Kidney (tissue), 14 donors: Measurements from ENCODE around the gene C6orf120. TPM values are rescaled to one million over a fixed set of nuclear protein-coding genes. Genes with fewer than 3 reads are reported as not detected.

Experiments used
- DNase-seq, 5 donors: peaks; one replicate each; pipeline ENCODE4 v3.0.0-alpha.2; 2013 to 2020
- FAIRE-seq: peaks from 2 replicates; lab custom pipeline; 2012; peaks lifted over from hg19 to GRCh38; lab: Jason Lieb, UNC
- H3K27ac ChIP-seq, 2 donors: one replicate each; pipeline ENCODE4 v1.7.0; 2013; ENCODE audit warnings: low read depth in 2 of 2, low read length in 2 of 2, inconsistent platforms in 1 of 2
- H3K27me3 ChIP-seq: one replicate; pipeline ENCODE4 v1.7.1; 2013; ENCODE audit warnings: low read length, inconsistent platforms; ENCODE audit not compliant: control insufficient read depth, insufficient read depth
- H3K36me3 ChIP-seq, 3 donors: one replicate each; pipeline versions ENCODE4 v1.7.0 to v1.7.1; 2013; ENCODE audit warnings: low read length in 3 of 3, control low read depth in 1 of 3, inconsistent platforms in 1 of 3; ENCODE audit not compliant: insufficient read depth in 3 of 3, control insufficient read depth in 2 of 3
- H3K4me1 ChIP-seq, 3 donors: one replicate each; pipeline versions ENCODE4 v1.7.0 to v1.7.1; 2013; ENCODE audit warnings: low read length in 3 of 3, inconsistent platforms in 1 of 3, low read depth in 1 of 3; ENCODE audit not compliant: control insufficient read depth in 2 of 3, insufficient read depth in 2 of 3
- H3K4me3 ChIP-seq, 3 donors: one replicate each; pipeline versions ENCODE4 v1.7.0 to v1.8.1; 2013; ENCODE audit warnings: low read length in 3 of 3, control low read depth in 1 of 3, inconsistent platforms in 1 of 3
- H3K9ac ChIP-seq, 3 donors: one replicate each; pipeline versions ENCODE4 v1.7.0 to v1.7.1; 2013; ENCODE audit warnings: low read length in 3 of 3, control low read depth in 1 of 3, inconsistent platforms in 1 of 3
- H3K9me3 ChIP-seq, 3 donors: one replicate each; pipeline versions ENCODE4 v1.7.0 to v1.7.1; 2013; ENCODE audit warnings: low read length in 3 of 3, control low read depth in 1 of 3, inconsistent platforms in 1 of 3; ENCODE audit not compliant: control insufficient read depth in 2 of 3, insufficient read depth in 1 of 3
- intact Hi-C: fragments of 100-400 bp; cut with DNase I; formaldehyde crosslinking; loops from one replicate; pipeline ENCODE4 v1.11.1; 2022
- polyA plus RNA-seq: library from polyadenylated mRNA; stranded (reverse); fragments of 350-450 nt; fragmentation: Illumina TruSeq; extraction: RNeasy Lipid Tissue Mini Kit (QIAGEN cat#74804); gene quantifications from one replicate; pipeline ENCODE4 v1.2.3, GENCODE V29; 2014; ENCODE audit warnings: low read depth, low replicate concordance; ENCODE audit not compliant: insufficient read depth
- total RNA-seq: library from RNA; stranded (reverse); fragmentation: NEBNext Ultra II Directional; extraction: Animal tissue kit (Norgen Biotek cat#: 25700); gene quantifications from one replicate; pipeline ENCODE4 v1.2.1, GENCODE V29; 2021
- TF ChIP-seq, protein P1 (sequence below): IDR thresholded peaks from 3 replicates; pipeline ENCODE4 v1.5.1; 2012; ENCODE audit warnings: mild to moderate bottlenecking, moderate library complexity, borderline replicate concordance; ENCODE audit not compliant: insufficient read depth; ENCODE audit errors: extremely low read depth
- donor health status: control.
- donor health status: control.
- donor health status: control.
- donor health status: control.
- donor health status: control.
- donor health status: DM: yes; HTN: yes; CAD: no.
- donor health status: Normal renal cell carcinoma (clear cell type).

The C6orf120 gene
- total and polyA plus RNA-seq, 2 donors from 2014 or later: 10.9 to 23.1 TPM

DNA sequence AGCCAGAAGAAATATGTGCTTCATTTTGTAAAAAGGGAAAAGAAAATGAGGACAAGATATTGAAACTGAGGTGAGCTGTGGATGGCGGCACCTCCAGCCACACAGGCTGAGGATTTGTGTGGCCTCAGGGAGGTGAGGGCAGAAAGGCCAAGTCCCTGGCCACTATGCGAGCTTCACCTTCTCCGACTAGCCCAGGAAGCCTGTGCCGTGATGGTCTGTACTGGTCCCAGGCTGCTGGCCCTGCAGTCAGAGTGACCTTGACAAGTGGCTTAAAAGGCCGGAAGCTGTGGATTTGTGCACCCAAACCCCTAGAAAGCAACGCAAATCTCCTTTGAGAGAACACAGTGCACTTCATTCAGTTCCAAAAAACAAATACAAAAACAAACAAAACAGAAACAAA is 48.2 kb upstream of the C6orf120 start:
- Histone ChIP-seq H3K4me1 (no peaks in the 10 kb centered on the region), H3K9ac (no peak overlapping the region), H3K9me3 (no peaks in the 10 kb centered on the region), H3K36me3 (peaks cover 0 to 7% (median 0%) of the 10 kb centered on the region in 3 donors), H3K27me3 (no peaks in the 10 kb centered on the region), H3K27ac (no peak overlapping the region), H3K4me3 (peak overlapping the region in 1 of 3 donors; percentile 7)
- TF ChIP-seq, protein P1, sequence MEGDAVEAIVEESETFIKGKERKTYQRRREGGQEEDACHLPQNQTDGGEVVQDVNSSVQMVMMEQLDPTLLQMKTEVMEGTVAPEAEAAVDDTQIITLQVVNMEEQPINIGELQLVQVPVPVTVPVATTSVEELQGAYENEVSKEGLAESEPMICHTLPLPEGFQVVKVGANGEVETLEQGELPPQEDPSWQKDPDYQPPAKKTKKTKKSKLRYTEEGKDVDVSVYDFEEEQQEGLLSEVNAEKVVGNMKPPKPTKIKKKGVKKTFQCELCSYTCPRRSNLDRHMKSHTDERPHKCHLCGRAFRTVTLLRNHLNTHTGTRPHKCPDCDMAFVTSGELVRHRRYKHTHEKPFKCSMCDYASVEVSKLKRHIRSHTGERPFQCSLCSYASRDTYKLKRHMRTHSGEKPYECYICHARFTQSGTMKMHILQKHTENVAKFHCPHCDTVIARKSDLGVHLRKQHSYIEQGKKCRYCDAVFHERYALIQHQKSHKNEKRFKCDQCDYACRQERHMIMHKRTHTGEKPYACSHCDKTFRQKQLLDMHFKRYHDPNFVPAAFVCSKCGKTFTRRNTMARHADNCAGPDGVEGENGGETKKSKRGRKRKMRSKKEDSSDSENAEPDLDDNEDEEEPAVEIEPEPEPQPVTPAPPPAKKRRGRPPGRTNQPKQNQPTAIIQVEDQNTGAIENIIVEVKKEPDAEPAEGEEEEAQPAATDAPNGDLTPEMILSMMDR: no peak
- FAIRE-seq (no peak), DNase-seq (no peak)
- intact Hi-C loops: no loop called here

DNA sequence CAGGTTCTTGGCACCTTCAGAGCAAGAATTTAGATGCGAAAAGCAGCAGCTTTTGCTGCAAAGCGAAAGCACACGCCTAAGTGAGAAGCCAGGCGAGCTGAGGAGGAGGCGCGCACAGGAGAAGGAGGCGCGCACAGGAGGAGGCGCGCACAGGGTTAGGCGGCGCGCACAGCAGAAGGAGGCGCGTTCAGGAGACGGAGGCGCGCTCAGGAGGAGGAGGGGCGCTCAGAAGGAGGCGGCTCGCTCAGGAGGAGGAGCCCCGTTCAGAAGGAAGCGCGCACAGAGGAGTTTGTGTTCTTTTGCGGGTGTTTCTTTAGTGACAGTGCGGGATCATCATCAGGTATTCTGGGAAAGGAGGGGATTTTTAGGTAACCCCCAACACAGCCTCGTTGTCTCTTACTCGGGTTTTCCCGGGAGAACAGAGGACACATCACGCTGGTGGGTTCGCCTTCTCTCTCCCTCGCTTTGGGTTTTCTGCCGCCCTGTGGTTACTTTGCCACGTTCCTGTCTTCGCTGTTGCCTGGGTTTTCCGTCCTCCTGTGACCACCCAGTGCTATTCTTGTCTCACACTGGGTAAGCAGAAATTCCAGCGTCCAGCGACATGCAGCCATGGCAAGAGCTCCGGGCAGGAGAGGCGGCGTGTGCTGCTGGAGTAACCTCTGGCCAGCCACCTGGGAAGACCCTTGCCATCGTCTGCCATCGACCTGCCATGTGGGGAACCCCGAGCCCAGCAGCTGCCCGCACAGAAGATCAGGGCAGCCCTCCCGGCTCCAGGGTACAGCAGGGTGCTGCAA is 47.1 kb upstream of the C6orf120 start:
- no peak for FAIRE-seq
- no peaks in the 10 kb centered on the region for H3K27me3 ChIP-seq
- intact Hi-C loops: no loop called here
- peaks cover 0 to 7% (median 4%) of the 10 kb centered on the region in 3 donors for H3K36me3 ChIP-seq
- TF ChIP-seq, protein P1: no peak
- H3K27ac ChIP-seq: peak overlapping the region in 1 of 2 donors; percentile 55
- H3K9ac ChIP-seq: peak overlapping the region in 2 of 3 donors; percentile 49 to 70
- no peaks in the 10 kb centered on the region for H3K4me1 ChIP-seq
- peak overlapping the region; percentile 39 to 76 (median 73) for H3K4me3 ChIP-seq
- H3K9me3 ChIP-seq: no peaks in the 10 kb centered on the region
- DNase-seq: peak; percentile 73 to 88 (median 79)

DNA sequence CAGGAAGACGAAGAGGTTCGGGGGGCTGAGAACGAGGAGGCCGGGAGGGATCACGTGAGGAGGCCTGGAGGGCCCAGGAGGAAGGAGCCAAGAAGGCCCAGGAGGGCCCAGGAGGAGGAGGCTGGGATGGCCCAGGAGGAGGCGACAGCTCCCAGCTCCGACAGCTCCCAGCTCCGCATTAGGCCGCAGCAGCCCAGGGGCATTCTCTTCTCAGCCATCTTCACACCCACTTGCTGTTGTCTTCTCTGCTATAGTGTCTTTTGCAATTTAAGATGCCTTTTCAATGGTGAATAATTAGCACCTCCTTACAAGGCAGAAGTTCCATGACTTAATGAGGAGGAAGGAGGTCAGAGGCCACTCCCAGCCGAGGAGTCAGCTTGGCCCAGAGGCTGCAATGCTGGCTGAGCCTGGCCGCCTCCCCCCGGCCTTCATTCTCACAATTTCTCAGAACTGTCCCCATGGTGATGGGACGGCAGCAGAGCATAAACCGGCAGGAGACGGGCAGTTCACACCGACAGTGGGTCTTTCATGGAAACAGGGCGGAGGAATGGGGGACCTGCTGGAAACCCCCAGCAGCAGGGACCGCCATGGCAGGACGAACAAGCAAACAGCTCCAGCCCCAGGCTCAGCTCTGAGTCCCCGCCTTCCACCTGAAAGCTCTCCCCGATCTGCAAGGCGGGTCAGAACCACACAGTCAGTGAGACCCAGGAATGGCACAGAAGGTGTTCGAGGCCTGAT is 45.2 kb upstream of the C6orf120 start:
- Histone ChIP-seq H3K36me3 (peaks cover 0 to 7% (median 5%) of the 10 kb centered on the region in 3 donors), H3K27me3 (no peaks in the 10 kb centered on the region), H3K9ac (no peak overlapping the region), H3K4me3 (no peak overlapping the region), H3K4me1 (no peaks in the 10 kb centered on the region), H3K27ac (no peak overlapping the region), H3K9me3 (no peaks in the 10 kb centered on the region)
- intact Hi-C loops: no loop called here
- TF ChIP-seq, protein P1: no peak
- DNase-seq: no peak
- no peak for FAIRE-seq
